Measurements from ENCODE around the gene CTXND1.

DNA sequence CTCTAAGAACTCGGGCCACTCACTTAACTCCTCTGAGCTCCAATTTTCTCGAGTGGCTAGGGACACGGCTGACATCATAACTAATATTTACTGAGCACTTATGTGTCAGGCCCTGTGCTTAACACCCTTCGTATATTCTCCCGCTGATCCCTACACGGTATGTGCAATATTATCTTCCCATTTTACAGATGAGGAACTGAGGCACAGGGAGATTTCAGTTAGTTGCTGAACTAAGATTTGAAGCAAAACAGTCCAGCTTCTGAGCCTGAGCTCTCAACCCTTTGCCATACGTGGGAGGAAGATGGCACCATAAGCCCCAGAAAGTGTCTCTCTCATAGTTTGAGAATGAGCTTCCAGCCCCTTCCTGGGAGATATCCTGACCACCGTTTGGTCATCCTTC lies 79.6 kb downstream of the CTXND1 start:
- no peak for TF ChIP-seq POLR2A (IDR thresholded peaks at IDR 0.05; ENCODE audit: low read depth, low read length)
- no peak for TF ChIP-seq POLR2AphosphoS5 (IDR thresholded peaks at IDR 0.05; ENCODE audit: low read depth, low read length)

Measured in GM12892 (cell line).